ENCODE data around the gene THRSP. TPM values are rescaled to one million over a fixed set of nuclear protein-coding genes. Genes with fewer than 3 reads are reported as not detected.

Gene THRSP
- total and polyA plus RNA-seq, 2 experiments from 2014 or later, result not detected

DNA sequence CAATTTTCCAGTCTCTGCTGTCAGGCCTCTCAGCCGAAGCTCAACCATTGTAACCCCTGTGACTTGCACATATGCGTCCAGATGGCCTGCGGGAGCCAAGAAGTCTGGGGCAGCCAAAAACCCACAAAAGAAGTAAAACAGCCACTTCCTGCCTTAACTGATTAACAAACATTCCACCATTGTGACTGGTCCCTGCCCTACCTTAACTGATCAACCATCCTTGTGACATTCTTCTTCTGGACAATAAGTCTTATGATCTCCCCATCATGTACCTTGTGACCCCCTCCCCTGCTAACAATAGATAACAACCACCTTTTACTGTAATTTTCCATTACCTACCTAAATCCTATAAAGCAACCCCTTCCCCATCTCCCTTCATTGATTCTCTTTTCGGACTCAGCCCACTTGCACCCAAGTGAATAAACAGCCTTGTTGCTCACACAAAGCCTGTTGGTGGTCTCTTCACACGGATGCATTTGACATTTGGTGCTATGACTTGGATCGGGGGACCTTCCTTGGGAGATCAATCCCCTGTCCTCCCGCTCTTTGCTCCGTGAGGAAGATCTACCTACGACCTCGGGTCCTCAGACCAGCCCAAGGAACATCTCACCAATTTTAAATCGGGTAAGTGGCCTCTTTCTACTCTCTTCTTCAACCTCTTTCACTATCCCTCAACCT lies 17.3 kb downstream of the THRSP start:
- H4K20me1 ChIP-seq (replicated peaks; ENCODE audit: insufficient read depth), result peaks cover 18% of the 10 kb centered on the region
- 0 out of 2 replicates have a peak, but pooled peaks cover 8% of the 10 kb centered on the region for H3F3A ChIP-seq (replicated peaks; ENCODE audit: low read depth)
- ATAC-seq, result no peak
- H3K9me2 ChIP-seq (ENCODE audit: insufficient read depth), result 0 out of 2 replicates have a peak, but pooled peaks cover 4% of the 10 kb centered on the region
- TF ChIP-seq JUNB (IDR thresholded peaks at IDR 0.05; ENCODE audit: unreplicated experiment) (no peak), POLR2AphosphoS5 (IDR thresholded peaks at IDR 0.05; ENCODE audit: low read depth) (no peak), ZNF462 (CRISPR knock-in tag; IDR thresholded peaks at IDR 0.05) (no peak), EZH2phosphoT487 (IDR thresholded peaks at IDR 0.05; ENCODE audit: unreplicated experiment) (no peak), CREB1 (CRISPR knock-in tag; IDR thresholded peaks at IDR 0.05; ENCODE audit: low read depth) (no peak), ETS1 (IDR thresholded peaks at IDR 0.05) (no peak), REST (IDR thresholded peaks at IDR 0.05; ENCODE audit: unreplicated experiment) (no peak), NANOG (IDR thresholded peaks at IDR 0.05; ENCODE audit: borderline replicate concordance) (no peak), ZNF114 (CRISPR knock-in tag; IDR thresholded peaks at IDR 0.05) (no peak), STAT1 (IDR thresholded peaks at IDR 0.05; ENCODE audit: unreplicated experiment) (no peak), EZH2 (IDR thresholded peaks at IDR 0.05; ENCODE audit: low read depth, unreplicated experiment) (no peak), ZNF331 (CRISPR knock-in tag; IDR thresholded peaks at IDR 0.05; ENCODE audit: low read depth) (no peak)
- TF ChIP-seq, protein P1, sequence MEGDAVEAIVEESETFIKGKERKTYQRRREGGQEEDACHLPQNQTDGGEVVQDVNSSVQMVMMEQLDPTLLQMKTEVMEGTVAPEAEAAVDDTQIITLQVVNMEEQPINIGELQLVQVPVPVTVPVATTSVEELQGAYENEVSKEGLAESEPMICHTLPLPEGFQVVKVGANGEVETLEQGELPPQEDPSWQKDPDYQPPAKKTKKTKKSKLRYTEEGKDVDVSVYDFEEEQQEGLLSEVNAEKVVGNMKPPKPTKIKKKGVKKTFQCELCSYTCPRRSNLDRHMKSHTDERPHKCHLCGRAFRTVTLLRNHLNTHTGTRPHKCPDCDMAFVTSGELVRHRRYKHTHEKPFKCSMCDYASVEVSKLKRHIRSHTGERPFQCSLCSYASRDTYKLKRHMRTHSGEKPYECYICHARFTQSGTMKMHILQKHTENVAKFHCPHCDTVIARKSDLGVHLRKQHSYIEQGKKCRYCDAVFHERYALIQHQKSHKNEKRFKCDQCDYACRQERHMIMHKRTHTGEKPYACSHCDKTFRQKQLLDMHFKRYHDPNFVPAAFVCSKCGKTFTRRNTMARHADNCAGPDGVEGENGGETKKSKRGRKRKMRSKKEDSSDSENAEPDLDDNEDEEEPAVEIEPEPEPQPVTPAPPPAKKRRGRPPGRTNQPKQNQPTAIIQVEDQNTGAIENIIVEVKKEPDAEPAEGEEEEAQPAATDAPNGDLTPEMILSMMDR (conservative IDR thresholded peaks at IDR 0.05; ENCODE audit: low read depth in 2 of 2), result no peak
- no peak overlapping the region for H3K27ac ChIP-seq (ENCODE audit: low read depth)
- peaks cover 36% of the 10 kb centered on the region for H3K79me2 ChIP-seq (replicated peaks; ENCODE audit: insufficient read depth)
- H3K4me1 Mint-ChIP-seq, result peaks cover 9% of the 10 kb centered on the region
- no peaks in the 10 kb centered on the region for H3K27me3 ChIP-seq (ENCODE audit: insufficient read depth)
- H3K36me3 ChIP-seq (ENCODE audit: insufficient read depth), result no peaks in the 10 kb centered on the region
- H3K4me2 ChIP-seq, result peak overlapping the region; percentile 100; the same call in 1 of the 2 replicates
- peaks cover 3% of the 10 kb centered on the region; the same call in 1 of the 2 replicates for H3K4me1 ChIP-seq (ENCODE audit: insufficient read depth)
- H3K9me3 Mint-ChIP-seq, result no peaks in the 10 kb centered on the region
- H3K4me3 Mint-ChIP-seq, result peak overlapping the region; percentile 14; the same call in 1 of the 3 replicates
- peak; percentile 7 for DNase-seq (ENCODE audit: low spot score)
- 0 out of 3 replicates have a peak, but pooled peaks cover 2% of the 10 kb centered on the region for H3K36me3 Mint-ChIP-seq (ENCODE audit: low read depth)
- H3K27me3 Mint-ChIP-seq (ENCODE audit: insufficient read depth, low read depth, poor library complexity), result no peaks in the 10 kb centered on the region
- peak overlapping the region; percentile 92 for H2AFZ ChIP-seq
- H3K4me3 ChIP-seq, result no peak overlapping the region
- H3K27ac Mint-ChIP-seq, result no peak overlapping the region
